GM19043 (cell line): ENCODE results near the gene SPANXN3.
"Not testable (repeated sequence)": the region's sequence is repeated elsewhere in the genome, so short reads cannot be mapped to it uniquely, and the experiment has no call there.

ENCODE experiments used
- ATAC-seq: cut with Tn5 transposase; IDR thresholded peaks from one replicate; pipeline ENCODE4 v1.9.1; 2021; ENCODE audit warnings: low read depth; ENCODE audit not compliant: unreplicated experiment

The SPANXN3 gene

GRCh38 chrX:143517375-143517774 lies at the start of gene SPANXN3:
SPANXN3 (minus strand) TSS chrX:143517475; CDS start chrX:143517391, 84 bp downstream.
- not testable (repeated sequence) for ATAC-seq

- ATAC-seq = no peak
Measured at GRCh38 chrX:143536176-143536575, 18.9 kb upstream of the SPANXN3 start.

GRCh38 chrX:143502196-143502595 lies 15.1 kb downstream of the SPANXN3 start:
- ATAC-seq = not testable (repeated sequence)

GRCh38 chrX:143500751-143501150 lies 16.5 kb downstream of the SPANXN3 start:
- ATAC-seq = no peak

DNA sequence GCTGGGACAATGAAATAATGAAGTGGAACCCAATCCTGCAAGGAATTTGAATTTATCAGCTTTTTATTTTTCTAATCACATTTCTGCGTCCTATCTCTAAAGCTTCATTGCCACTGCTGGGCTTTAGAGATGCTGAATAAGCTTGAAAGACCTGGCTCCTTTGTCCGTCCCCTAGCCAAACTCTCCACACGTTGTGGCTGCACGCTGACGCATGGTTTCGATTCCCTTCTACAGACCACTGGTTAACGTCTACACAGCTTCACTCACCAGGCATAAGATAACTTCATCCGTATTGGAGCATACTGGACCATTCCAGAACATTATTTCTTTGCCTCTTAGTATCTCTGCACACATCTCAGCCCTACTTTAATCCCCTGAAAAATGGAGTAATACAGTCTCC lies 31.2 kb downstream of the SPANXN3 start:
- no peak for ATAC-seq

- ATAC-seq = no peak
Measured at GRCh38 chrX:143476751-143477150, 40.5 kb downstream of the SPANXN3 start.

DNA sequence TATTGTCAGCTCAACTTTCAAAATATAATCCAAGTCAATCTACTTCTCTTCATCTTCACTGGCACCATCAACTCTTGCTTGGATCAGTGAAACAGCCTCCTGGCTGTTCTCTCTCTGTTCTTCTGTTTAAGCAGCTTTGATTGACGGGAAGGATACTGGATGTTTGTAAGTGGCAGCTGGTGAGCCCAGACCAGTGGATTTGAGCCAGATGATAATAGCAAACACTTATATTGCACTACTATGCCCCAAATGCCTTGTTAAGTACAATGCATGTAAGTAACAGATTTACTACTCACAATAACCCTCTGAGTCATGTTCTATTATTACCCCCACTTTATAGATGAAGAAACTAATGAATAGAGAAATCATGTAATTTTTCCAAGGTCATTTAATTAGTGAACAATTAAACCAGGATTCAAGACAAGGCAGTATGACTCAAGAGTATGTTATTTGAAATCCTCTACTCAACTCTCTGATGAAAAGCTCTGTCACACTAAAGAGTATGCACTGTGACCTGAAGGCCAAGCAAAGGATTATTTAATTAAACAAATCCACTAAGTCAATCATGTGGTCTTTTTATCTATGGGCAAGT lies 44.8 kb downstream of the SPANXN3 start:
- ATAC-seq = no peak

GRCh38 chrX:143466130-143466529 lies 51.1 kb downstream of the SPANXN3 start:
- ATAC-seq = no peak

- no peak for ATAC-seq
Measured at GRCh38 chrX:143462696-143463095, 54.6 kb downstream of the SPANXN3 start.

- ATAC-seq = no peak
Measured at GRCh38 chrX:143461606-143462005, 55.7 kb downstream of the SPANXN3 start.
